ENCODE data around the gene RASGRF2. TPM values are rescaled to one million over a fixed set of nuclear protein-coding genes. Genes with fewer than 3 reads are reported as not detected.

The RASGRF2 gene
- total and polyA plus RNA-seq, 2 of the 13 experiments (the other 11 are each of a cell fraction or from before 2014, with no cell fraction given) = 23.6 to 29.0 TPM

DNA sequence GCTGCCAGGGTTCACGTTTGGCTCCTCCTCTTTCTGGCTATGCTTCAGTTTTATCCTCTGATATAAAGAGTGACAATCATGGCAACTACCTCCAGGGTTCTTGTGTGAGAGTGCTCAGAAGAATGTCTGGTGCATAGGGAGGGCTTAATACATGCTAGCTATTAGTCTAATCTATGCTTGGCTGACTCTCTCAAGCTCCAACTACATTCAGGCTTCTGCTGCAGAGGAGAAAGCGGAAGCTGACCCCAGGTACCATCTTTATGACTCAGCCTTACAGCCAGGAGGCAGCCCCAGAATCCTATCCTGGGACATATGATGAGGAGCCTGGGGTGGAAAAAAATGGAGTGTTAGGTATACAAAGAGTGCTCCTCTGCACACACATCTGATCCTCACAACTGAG, 32.1 kb upstream of the RASGRF2 start (continued):
- TF ChIP-seq, protein P1, sequence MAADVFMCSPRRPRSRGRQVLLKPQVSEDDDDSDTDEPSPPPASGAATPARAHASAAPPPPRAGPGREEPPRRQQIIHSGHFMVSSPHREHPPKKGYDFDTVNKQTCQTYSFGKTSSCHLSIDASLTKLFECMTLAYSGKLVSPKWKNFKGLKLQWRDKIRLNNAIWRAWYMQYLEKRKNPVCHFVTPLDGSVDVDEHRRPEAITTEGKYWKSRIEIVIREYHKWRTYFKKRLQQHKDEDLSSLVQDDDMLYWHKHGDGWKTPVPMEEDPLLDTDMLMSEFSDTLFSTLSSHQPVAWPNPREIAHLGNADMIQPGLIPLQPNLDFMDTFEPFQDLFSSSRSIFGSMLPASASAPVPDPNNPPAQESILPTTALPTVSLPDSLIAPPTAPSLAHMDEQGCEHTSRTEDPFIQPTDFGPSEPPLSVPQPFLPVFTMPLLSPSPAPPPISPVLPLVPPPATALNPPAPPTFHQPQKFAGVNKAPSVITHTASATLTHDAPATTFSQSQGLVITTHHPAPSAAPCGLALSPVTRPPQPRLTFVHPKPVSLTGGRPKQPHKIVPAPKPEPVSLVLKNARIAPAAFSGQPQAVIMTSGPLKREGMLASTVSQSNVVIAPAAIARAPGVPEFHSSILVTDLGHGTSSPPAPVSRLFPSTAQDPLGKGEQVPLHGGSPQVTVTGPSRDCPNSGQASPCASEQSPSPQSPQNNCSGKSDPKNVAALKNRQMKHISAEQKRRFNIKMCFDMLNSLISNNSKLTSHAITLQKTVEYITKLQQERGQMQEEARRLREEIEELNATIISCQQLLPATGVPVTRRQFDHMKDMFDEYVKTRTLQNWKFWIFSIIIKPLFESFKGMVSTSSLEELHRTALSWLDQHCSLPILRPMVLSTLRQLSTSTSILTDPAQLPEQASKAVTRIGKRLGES (CRISPR knock-in tag; IDR thresholded peaks at IDR 0.05; ENCODE audit: borderline replicate concordance) = no peak
- TF ChIP-seq KLF15 (CRISPR knock-in tag; IDR thresholded peaks at IDR 0.05; ENCODE audit: borderline replicate concordance) = no peak
- TF ChIP-seq MTF2 (CRISPR knock-in tag; IDR thresholded peaks at IDR 0.05; ENCODE audit: borderline replicate concordance) = no peak
- no peak for TF ChIP-seq JARID2 (CRISPR knock-in tag; IDR thresholded peaks at IDR 0.05; ENCODE audit: insufficient replicate concordance)
- TF ChIP-seq, protein P2, sequence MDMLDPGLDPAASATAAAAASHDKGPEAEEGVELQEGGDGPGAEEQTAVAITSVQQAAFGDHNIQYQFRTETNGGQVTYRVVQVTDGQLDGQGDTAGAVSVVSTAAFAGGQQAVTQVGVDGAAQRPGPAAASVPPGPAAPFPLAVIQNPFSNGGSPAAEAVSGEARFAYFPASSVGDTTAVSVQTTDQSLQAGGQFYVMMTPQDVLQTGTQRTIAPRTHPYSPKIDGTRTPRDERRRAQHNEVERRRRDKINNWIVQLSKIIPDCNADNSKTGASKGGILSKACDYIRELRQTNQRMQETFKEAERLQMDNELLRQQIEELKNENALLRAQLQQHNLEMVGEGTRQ (IDR thresholded peaks at IDR 0.05; ENCODE audit: low read depth, low read length) = no peak
- TF ChIP-seq, protein P2 (CRISPR knock-in tag; IDR thresholded peaks at IDR 0.05; ENCODE audit: borderline replicate concordance) = no peak
- TF ChIP-seq, protein P3, sequence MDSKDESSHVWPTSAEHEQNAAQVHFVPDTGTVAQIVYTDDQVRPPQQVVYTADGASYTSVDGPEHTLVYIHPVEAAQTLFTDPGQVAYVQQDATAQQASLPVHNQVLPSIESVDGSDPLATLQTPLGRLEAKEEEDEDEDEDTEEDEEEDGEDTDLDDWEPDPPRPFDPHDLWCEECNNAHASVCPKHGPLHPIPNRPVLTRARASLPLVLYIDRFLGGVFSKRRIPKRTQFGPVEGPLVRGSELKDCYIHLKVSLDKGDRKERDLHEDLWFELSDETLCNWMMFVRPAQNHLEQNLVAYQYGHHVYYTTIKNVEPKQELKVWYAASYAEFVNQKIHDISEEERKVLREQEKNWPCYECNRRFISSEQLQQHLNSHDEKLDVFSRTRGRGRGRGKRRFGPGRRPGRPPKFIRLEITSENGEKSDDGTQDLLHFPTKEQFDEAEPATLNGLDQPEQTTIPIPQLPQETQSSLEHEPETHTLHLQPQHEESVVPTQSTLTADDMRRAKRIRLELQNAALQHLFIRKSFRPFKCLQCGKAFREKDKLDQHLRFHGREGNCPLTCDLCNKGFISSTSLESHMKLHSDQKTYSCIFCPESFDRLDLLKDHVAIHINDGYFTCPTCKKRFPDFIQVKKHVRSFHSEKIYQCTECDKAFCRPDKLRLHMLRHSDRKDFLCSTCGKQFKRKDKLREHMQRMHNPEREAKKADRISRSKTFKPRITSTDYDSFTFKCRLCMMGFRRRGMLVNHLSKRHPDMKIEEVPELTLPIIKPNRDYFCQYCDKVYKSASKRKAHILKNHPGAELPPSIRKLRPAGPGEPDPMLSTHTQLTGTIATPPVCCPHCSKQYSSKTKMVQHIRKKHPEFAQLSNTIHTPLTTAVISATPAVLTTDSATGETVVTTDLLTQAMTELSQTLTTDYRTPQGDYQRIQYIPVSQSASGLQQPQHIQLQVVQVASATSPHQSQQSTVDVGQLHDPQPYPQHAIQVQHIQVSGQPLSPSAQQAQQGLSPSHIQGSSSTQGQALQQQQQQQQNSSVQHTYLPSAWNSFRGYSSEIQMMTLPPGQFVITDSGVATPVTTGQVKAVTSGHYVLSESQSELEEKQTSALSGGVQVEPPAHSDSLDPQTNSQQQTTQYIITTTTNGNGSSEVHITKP (CRISPR knock-in tag; IDR thresholded peaks at IDR 0.05; ENCODE audit: low read depth) = no peak
- no peak for TF ChIP-seq HDAC6 (IDR thresholded peaks at IDR 0.05; ENCODE audit: low read depth, low read length)
- TF ChIP-seq DNMT3B (CRISPR knock-in tag; conservative IDR thresholded peaks at IDR 0.05) = no peak
- no peak for TF ChIP-seq ZNF367 (CRISPR knock-in tag; IDR thresholded peaks at IDR 0.05; ENCODE audit: borderline replicate concordance)
- TF ChIP-seq ZNF749 (CRISPR knock-in tag; IDR thresholded peaks at IDR 0.05; ENCODE audit: borderline replicate concordance) = no peak

All from HepG2 (cell line).